K562 (cell line): Measurements from ENCODE around the gene TRPC3. TPM values are rescaled to one million over a fixed set of nuclear protein-coding genes. Genes with fewer than 3 reads are reported as not detected.

ENCODE experiments used
- BRF1 ChIP-seq: IDR thresholded peaks from 3 replicates; pipeline ENCODE4 v1.6.1; 2011; ENCODE audit warnings: borderline replicate concordance, mild to moderate bottlenecking; ENCODE audit not compliant: insufficient read length; ENCODE audit errors: extremely low read depth
- DEAF1 ChIP-seq: fragments of 450-650 bp; formaldehyde crosslinking; IDR thresholded peaks from 2 replicates; pipeline ENCODE4 v1.4.0; 2020; ENCODE audit warnings: mild to moderate bottlenecking, moderate library complexity
- E2F4 ChIP-seq: sonication (generic); formaldehyde crosslinking; IDR thresholded peaks from 2 replicates; pipeline ENCODE4 v1.8.0; 2022; ENCODE audit warnings: mild to moderate bottlenecking, low read depth, missing genetic modification reagents
- GABPB2 ChIP-seq: fragments of 250-450 bp; sonication (Bioruptor Pico); conservative IDR thresholded peaks from 2 replicates; pipeline ENCODE4 v1.5.1; 2021; ENCODE audit warnings: mild to moderate bottlenecking
- GATAD2B ChIP-seq: fragments of 450-650 bp; IDR thresholded peaks from 2 replicates; pipeline ENCODE4 v1.6.1; 2017; ENCODE audit warnings: mild to moderate bottlenecking, borderline replicate concordance
- MLX ChIP-seq, 2 experiments: fragments of 450-650 bp in 1 of 2; sonication (generic) in 1 of 2; formaldehyde crosslinking; conservative IDR thresholded peaks; 2 replicates each; pipeline versions ENCODE4 v1.4.0 to v1.8.1; 2020 to 2022; ENCODE audit warnings: mild to moderate bottlenecking in 1 of 2, missing genetic modification reagents in 1 of 2
- MTF1 ChIP-seq: fragments of 250-450 bp; sonication (Bioruptor Pico); IDR thresholded peaks from 2 replicates; pipeline ENCODE4 v1.9.0; 2021; ENCODE audit warnings: moderate library complexity, mild to moderate bottlenecking, inconsistent platforms, borderline replicate concordance
- NCOA4 ChIP-seq: fragments of 450-650 bp; IDR thresholded peaks from 2 replicates; pipeline ENCODE4 v1.6.1; 2018; ENCODE audit warnings: mild to moderate bottlenecking; ENCODE audit not compliant: partially characterized antibody
- NFXL1 ChIP-seq: fragments of 450-650 bp; formaldehyde crosslinking; IDR thresholded peaks from 2 replicates; pipeline ENCODE4 v1.4.0; 2021; ENCODE audit warnings: mild to moderate bottlenecking
- NR2C2 ChIP-seq, 2 experiments: fragments of 200-800 bp in 1 of 2; sonication (Bioruptor generic) in 1 of 2; sonication (generic) in 1 of 2; formaldehyde crosslinking in 1 of 2; IDR thresholded peaks; 2 replicates each; pipeline versions ENCODE4 v1.6.1 to v1.8.0; 2016 to 2022; ENCODE audit warnings: mild to moderate bottlenecking in 1 of 2, missing compliant biosample characterization in 1 of 2, missing genetic modification characterization in 1 of 2, missing genetic modification reagents in 1 of 2
- U2AF2 ChIP-seq: fragments of 200-400 bp; formaldehyde crosslinking; optimal IDR thresholded peaks from 2 replicates; pipeline ENCODE3; 2017; ENCODE audit warnings: low read depth, mild to moderate bottlenecking, low read length
- ZBTB5 ChIP-seq: fragments of 450-650 bp; IDR thresholded peaks from 2 replicates; pipeline ENCODE4 v1.6.1; 2017; ENCODE audit warnings: antibody characterized with exemption
- ZFP91 ChIP-seq: sonication (generic); formaldehyde crosslinking; IDR thresholded peaks from 2 replicates; pipeline ENCODE4 v1.8.0; 2022; ENCODE audit warnings: mild to moderate bottlenecking, missing genetic modification reagents
- ZKSCAN1 ChIP-seq: fragments of 150-350 bp; IDR thresholded peaks from 2 replicates; pipeline ENCODE4 v1.6.1; 2016; ENCODE audit warnings: low read depth, low read length
- ZKSCAN8 ChIP-seq: fragments of 200-800 bp; sonication (Bioruptor generic); IDR thresholded peaks from 2 replicates; pipeline ENCODE4 v1.6.1; 2016; ENCODE audit warnings: missing genetic modification characterization, missing compliant biosample characterization
- ZNF174 ChIP-seq: fragments of 250-450 bp; sonication (Bioruptor Pico); IDR thresholded peaks from 2 replicates; pipeline ENCODE4 v1.4.0; 2020; ENCODE audit warnings: mild to moderate bottlenecking
- ZNF41 ChIP-seq: fragments of 250-450 bp; sonication (Bioruptor Pico); conservative IDR thresholded peaks from 2 replicates; pipeline ENCODE4 v1.4.0; 2020; ENCODE audit warnings: mild to moderate bottlenecking
- ZNF644 ChIP-seq: fragments of 200-800 bp; sonication (Bioruptor generic); IDR thresholded peaks from 2 replicates; pipeline ENCODE4 v1.6.1; 2016; ENCODE audit warnings: low read depth, missing genetic modification characterization, missing compliant biosample characterization
- ZNF79 ChIP-seq: fragments of 250-450 bp; sonication (Bioruptor Pico); IDR thresholded peaks from 2 replicates; pipeline ENCODE4 v1.4.0; 2020; ENCODE audit warnings: low read depth, mild to moderate bottlenecking, moderate library complexity
- ZNF830 ChIP-seq: fragments of 250-450 bp; sonication (Bioruptor Pico); IDR thresholded peaks from 2 replicates; pipeline ENCODE4 v1.5.0; 2021; ENCODE audit warnings: mild to moderate bottlenecking
- polyA plus RNA-seq, 8 experiments: library from polyadenylated mRNA; depleted of rRNA in 4 of 8; stranded (reverse) in 5 of 8; unstranded in 3 of 8; fragments of >200 nt; fragmentation: Nextera tagmentation in 2 of 8; fragmentation: Illumina TruSeq in 1 of 8; extraction: Ambion mirVana in 2 of 8; extraction: Trizol in 1 of 8; gene quantifications; 2 replicates each; pipeline versions ENCODE4 v1.2.1 to v1.2.3, GENCODE V29; 2011 to 2014; ENCODE audit warnings: inconsistent platforms in 1 of 8, missing spikeins in 1 of 8
- total RNA-seq, 7 experiments: library from RNA; depleted of rRNA in 6 of 7; stranded (reverse); fragments of >200 nt in 6 of 7; fragmentation: Illumina TruSeq in 2 of 7; extraction: Trizol in 2 of 7; gene quantifications; 2 replicates each; pipeline versions ENCODE4 v1.2.1 to v1.2.3, GENCODE V29; 2011 to 2021; ENCODE audit warnings: low replicate concordance in 1 of 7

The TRPC3 gene
- total and polyA plus RNA-seq, 9 of the 15 experiments (the other 6 are each of a cell fraction or from before 2014, with no cell fraction given): 0.01 to 0.27 (median 0.11) TPM

GRCh38 chr4:121869841-121870822 is 81.7 kb downstream of the TRPC3 start, which contains the start of gene BBS7 (continued):
- TF ChIP-seq ZBTB5 (no peak), ZNF174 (CRISPR knock-in tag) (no peak), BRF1 (no peak), ZNF644 (no peak), ZKSCAN1 (no peak), NFXL1 (no peak), ZNF41 (CRISPR knock-in tag) (no peak), MTF1 (CRISPR knock-in tag) (no peak), NR2C2 (CRISPR knock-in tag; IDR thresholded peaks at IDR 0.05) (no peak), NR2C2 (tag; IDR thresholded peaks at IDR 0.05) (no peak), ZNF79 (no peak), ZNF830 (no peak), MLX (CRISPR knock-in tag; conservative IDR thresholded peaks at IDR 0.05) (no peak), U2AF2 (no peak), E2F4 (no peak), GATAD2B (no peak), ZFP91 (CRISPR knock-in tag) (no peak), DEAF1 (CRISPR knock-in tag) (no peak), ZKSCAN8 (CRISPR knock-in tag) (no peak), NCOA4 (no peak), GABPB2 (CRISPR knock-in tag) (no peak)
